ENCODE results near the gene CCDC106. TPM values are rescaled to one million over a fixed set of nuclear protein-coding genes. Genes with fewer than 3 reads are reported as not detected.

CCDC106 gene
- polyA plus RNA-seq, 3 donors: 6.3 to 23.2 (median 17.8) TPM

- H3K27ac ChIP-seq (ENCODE audit: low read depth, low read length): no peak overlapping the region
- 21 to 57% (median 46%) methylated on average over 18 of the region's 18 CpGs for WGBS, 3 donors
Observed at GRCh38 chr19:55656988-55657747, 9.2 kb downstream of the CCDC106 start.

GRCh38 chr19:55658846-55659459 is 10.9 kb downstream of the CCDC106 start:
- no peak overlapping the region for H3K27ac ChIP-seq (ENCODE audit: low read depth, low read length)
- WGBS, 3 donors: 88 to 92% (median 91%) methylated on average over 37 of the region's 37 CpGs

- WGBS, 3 donors: 58 to 71% (median 59%) methylated on average over 9 of the region's 9 CpGs
- H3K27ac ChIP-seq (ENCODE audit: low read depth, low read length): no peak overlapping the region
Observed at GRCh38 chr19:55659822-55660221, 11.8 kb downstream of the CCDC106 start.

- no peak overlapping the region for H3K27ac ChIP-seq (ENCODE audit: low read depth, low read length)
- WGBS, 3 donors: 81 to 89% (median 85%) methylated on average over 10 to 12 of the region's 12 CpGs
Observed at GRCh38 chr19:55660404-55660803, 12.4 kb downstream of the CCDC106 start.

- H3K27ac ChIP-seq (ENCODE audit: low read depth, low read length): no peak overlapping the region
- 74 to 83% (median 80%) methylated on average over 12 to 16 of the region's 16 CpGs for WGBS, 3 donors
Observed at GRCh38 chr19:55660991-55661390, 13.0 kb downstream of the CCDC106 start.

- no peak overlapping the region for H3K27ac ChIP-seq (ENCODE audit: low read depth, low read length)
- 62 to 71% (median 67%) methylated on average over 7 of the region's 7 CpGs for WGBS, 3 donors
Observed at GRCh38 chr19:55661826-55662225, 13.8 kb downstream of the CCDC106 start.

- 89 to 90% (median 89%) methylated on average over 20 of the region's 20 CpGs for WGBS, 3 donors
- H3K27ac ChIP-seq (ENCODE audit: low read depth, low read length): no peak overlapping the region
Observed at GRCh38 chr19:55663846-55664536, 16.0 kb downstream of the CCDC106 start.

GRCh38 chr19:55666343-55667005 is 18.5 kb downstream of the CCDC106 start:
- 85 to 91% (median 87%) methylated on average over 12 of the region's 12 CpGs for WGBS, 3 donors
- H3K27ac ChIP-seq (ENCODE audit: low read depth, low read length): no peak overlapping the region

- WGBS, 3 donors: 80 to 93% (median 87%) methylated on average over 4 of the region's 4 CpGs
- no peak overlapping the region for H3K27ac ChIP-seq (ENCODE audit: low read depth, low read length)
Observed at GRCh38 chr19:55667006-55667381, 19.0 kb downstream of the CCDC106 start.

- no peak overlapping the region for H3K27ac ChIP-seq (ENCODE audit: low read depth, low read length)
- 88 to 91% (median 90%) methylated on average over 12 of the region's 12 CpGs for WGBS, 3 donors
Observed at GRCh38 chr19:55667511-55667910, 19.5 kb downstream of the CCDC106 start.

GRCh38 chr19:55667958-55668357 is 19.9 kb downstream of the CCDC106 start:
- WGBS, 3 donors: 39 to 83% (median 73%) methylated on average over 11 of the region's 11 CpGs
- no peak overlapping the region for H3K27ac ChIP-seq (ENCODE audit: low read depth, low read length)

- H3K27ac ChIP-seq (ENCODE audit: low read depth, low read length): no peak overlapping the region
- 86 to 91% (median 89%) methylated on average over 30 of the region's 30 CpGs for WGBS, 3 donors
Observed at GRCh38 chr19:55668603-55669348, 20.8 kb downstream of the CCDC106 start.

- no peak overlapping the region for H3K27ac ChIP-seq (ENCODE audit: low read depth, low read length)
- 86 to 90% (median 88%) methylated on average over 39 to 43 of the region's 43 CpGs for WGBS, 3 donors
Observed at GRCh38 chr19:55669418-55670279, 21.6 kb downstream of the CCDC106 start.

GRCh38 chr19:55670280-55671053 is 22.5 kb downstream of the CCDC106 start:
- WGBS, 3 donors: 65 to 80% (median 78%) methylated on average over 23 of the region's 23 CpGs
- H3K27ac ChIP-seq (ENCODE audit: low read depth, low read length): no peak overlapping the region

GRCh38 chr19:55671054-55671378 is 23.0 kb downstream of the CCDC106 start:
- 61 to 78% (median 77%) methylated on average over 2 of the region's 2 CpGs for WGBS, 3 donors
- H3K27ac ChIP-seq (ENCODE audit: low read depth, low read length): no peak overlapping the region

- WGBS, 3 donors: 79 to 88% (median 86%) methylated on average over 5 of the region's 5 CpGs
- no peak overlapping the region for H3K27ac ChIP-seq (ENCODE audit: low read depth, low read length)
Observed at GRCh38 chr19:55672418-55672817, 24.4 kb downstream of the CCDC106 start.

GRCh38 chr19:55673465-55673864 is 25.5 kb downstream of the CCDC106 start:
- 76 to 81% (median 79%) methylated on average over 9 of the region's 9 CpGs for WGBS, 3 donors
- H3K27ac ChIP-seq (ENCODE audit: low read depth, low read length): no peak overlapping the region
